GM23338 (cell line): ENCODE data around the gene GAK. TPM values are rescaled to one million over a fixed set of nuclear protein-coding genes. Genes with fewer than 3 reads are reported as not detected.

Experiments
- ATAC-seq: fragments of 200-7000 bp; cut with Tn5 transposase; 3 replicates; pipeline ENCODE4 v1.9.1; 2020
- DNase-seq: peaks from one replicate; pipeline ENCODE4 v3.0.0-alpha.2; 2015; ENCODE audit warnings: low spot score
- H2AFZ ChIP-seq: fragments of 200-600 bp; sonication (generic); 2 replicates; pipeline ENCODE4 v1.8.0; 2016; ENCODE audit warnings: antibody characterized with exemption, mild to moderate bottlenecking, moderate library complexity
- H3F3A ChIP-seq: fragments of 200-600 bp; sonication (generic); replicated peaks from 2 replicates; pipeline ENCODE4 v1.8.0; 2017; ENCODE audit warnings: antibody characterized with exemption, mixed run types, low read depth
- H3K27ac ChIP-seq: fragments of 200-600 bp; sonication (generic); 2 replicates; pipeline ENCODE4 v1.6.1; 2016; ENCODE audit warnings: low read depth
- H3K27me3 ChIP-seq: fragments of 200-600 bp; sonication (generic); 2 replicates; pipeline ENCODE4 v1.8.0; 2016; ENCODE audit warnings: mild to moderate bottlenecking, mixed run types, moderate library complexity; ENCODE audit not compliant: insufficient read depth
- H3K36me3 ChIP-seq: fragments of 200-600 bp; sonication (generic); 2 replicates; pipeline ENCODE4 v1.8.0; 2016; ENCODE audit warnings: mild to moderate bottlenecking; ENCODE audit not compliant: insufficient read depth
- H3K4me1 ChIP-seq: fragments of 200-600 bp; sonication (generic); 2 replicates; pipeline ENCODE4 v1.8.0; 2016; ENCODE audit warnings: mild to moderate bottlenecking, moderate library complexity; ENCODE audit not compliant: insufficient read depth
- H3K4me2 ChIP-seq: fragments of 200-600 bp; sonication (generic); 2 replicates; pipeline ENCODE4 v1.7.1; 2017; ENCODE audit warnings: mixed run types
- H3K4me3 ChIP-seq: fragments of 200-600 bp; sonication (generic); 2 replicates; pipeline ENCODE4 v1.6.1; 2016; ENCODE audit warnings: mixed run types
- H3K79me2 ChIP-seq: fragments of 200-600 bp; sonication (generic); replicated peaks from 2 replicates; pipeline ENCODE4 v1.8.0; 2017; ENCODE audit warnings: mild to moderate bottlenecking; ENCODE audit not compliant: insufficient read depth
- H3K9me2 ChIP-seq: fragments of 200-600 bp; sonication (generic); 2 replicates; pipeline ENCODE4 v1.8.0; 2017; ENCODE audit not compliant: insufficient read depth
- H4K20me1 ChIP-seq: fragments of 200-600 bp; sonication (generic); replicated peaks from 2 replicates; pipeline ENCODE4 v1.8.0; 2017; ENCODE audit warnings: mild to moderate bottlenecking; ENCODE audit not compliant: insufficient read depth
- H3K27ac Mint-ChIP-seq: 2 replicates; pipeline ENCODE4 v1.8.0; 2020; ENCODE audit warnings: inconsistent platforms, mild to moderate bottlenecking, moderate library complexity, mixed read lengths
- H3K27me3 Mint-ChIP-seq: 3 replicates; pipeline ENCODE4 v1.8.0; 2022; ENCODE audit warnings: low read depth, mild to moderate bottlenecking, moderate library complexity, mixed read lengths, inconsistent platforms; ENCODE audit not compliant: insufficient read depth, poor library complexity
- H3K36me3 Mint-ChIP-seq: 3 replicates; pipeline ENCODE4 v1.8.0; 2021; ENCODE audit warnings: low read depth, mild to moderate bottlenecking, inconsistent platforms, moderate library complexity, mixed read lengths
- H3K4me1 Mint-ChIP-seq: 3 replicates; pipeline ENCODE4 v1.8.0; 2020; ENCODE audit warnings: mild to moderate bottlenecking, inconsistent platforms, mixed read lengths
- H3K4me3 Mint-ChIP-seq: 3 replicates; pipeline ENCODE4 v1.8.0; 2021; ENCODE audit warnings: moderate library complexity, mild to moderate bottlenecking, inconsistent platforms, mixed read lengths
- H3K9me3 Mint-ChIP-seq: 3 replicates; pipeline ENCODE4 v1.8.0; 2020; ENCODE audit warnings: moderate library complexity, mild to moderate bottlenecking, inconsistent platforms, mixed read lengths
- CREB1 ChIP-seq: fragments of 250-450 bp; sonication (Bioruptor Pico); IDR thresholded peaks from 2 replicates; pipeline ENCODE4 v1.5.0; 2020; ENCODE audit warnings: low read depth, mild to moderate bottlenecking, moderate library complexity
- EZH2phosphoT487 ChIP-seq: fragments of 200-600 bp; sonication (generic); IDR thresholded peaks from one replicate; pipeline ENCODE4 v1.8.1; 2018; ENCODE audit warnings: antibody characterized with exemption; ENCODE audit not compliant: unreplicated experiment
- JUNB ChIP-seq: IDR thresholded peaks from one replicate; pipeline ENCODE4 v1.6.1; 2016; ENCODE audit warnings: antibody characterized with exemption; ENCODE audit not compliant: unreplicated experiment
- NANOG ChIP-seq: IDR thresholded peaks from 2 replicates; pipeline ENCODE4 v1.6.1; 2016; ENCODE audit warnings: antibody characterized with exemption, borderline replicate concordance
- POLR2AphosphoS5 ChIP-seq: IDR thresholded peaks from 2 replicates; pipeline ENCODE4 v1.6.1; 2016; ENCODE audit warnings: antibody characterized with exemption, low read depth
- ZNF114 ChIP-seq: fragments of 250-450 bp; sonication (Bioruptor Pico); IDR thresholded peaks from 2 replicates; pipeline ENCODE4 v1.5.0; 2020; ENCODE audit warnings: mild to moderate bottlenecking, moderate library complexity
- ZNF331 ChIP-seq: fragments of 250-450 bp; sonication (Bioruptor Pico); IDR thresholded peaks from 2 replicates; pipeline ENCODE4 v1.5.0; 2020; ENCODE audit warnings: low read depth, mild to moderate bottlenecking, moderate library complexity
- polyA plus RNA-seq: library from polyadenylated mRNA; unstranded; fragments of >200 nt; fragmentation: Nextera tagmentation; extraction: Ambion mirVana; gene quantifications from 2 replicates; pipeline ENCODE4 v1.2.1, GENCODE V29; 2016
- total RNA-seq: library from RNA; depleted of rRNA; stranded (reverse); fragments of >200 nt; shearing (Covaris generic); gene quantifications from 2 replicates; pipeline ENCODE4 v1.2.3, GENCODE V29; 2014
- TF ChIP-seq, protein P1 (sequence below): fragments of 250-450 bp; sonication (Bioruptor Pico); IDR thresholded peaks from 2 replicates; pipeline ENCODE4 v1.5.0; 2020; ENCODE audit warnings: mild to moderate bottlenecking, moderate library complexity
- TF ChIP-seq, protein P2 (sequence below): IDR thresholded peaks from one replicate; pipeline ENCODE4 v1.6.1; 2018; ENCODE audit warnings: antibody characterized with exemption; ENCODE audit not compliant: unreplicated experiment

GAK gene
- total and polyA plus RNA-seq, 2 experiments from 2014 or later: 48.5 to 124 TPM

GRCh38 chr4:870951-871350, 61.2 kb downstream of the GAK start:
- Histone ChIP-seq H3K27me3 (no peaks in the 10 kb centered on the region), H2AFZ (no peak overlapping the region), H3K4me2 (no peak overlapping the region), H3K9me2 (no peaks in the 10 kb centered on the region), H3K4me3 (no peak overlapping the region), H3K36me3 (no peaks in the 10 kb centered on the region), H4K20me1 (no peaks in the 10 kb centered on the region), H3K27ac (no peak overlapping the region), H3K79me2 (no peaks in the 10 kb centered on the region), H3K4me1 (no peaks in the 10 kb centered on the region), H3F3A (peaks cover 18% of the 10 kb centered on the region)
- Mint-ChIP-seq H3K4me1 (no peaks in the 10 kb centered on the region; the same call in 2 of the 3 replicates), H3K36me3 (peaks cover 37% of the 10 kb centered on the region), H3K27me3 (peaks cover 6% of the 10 kb centered on the region), H3K27ac (no peak overlapping the region), H3K4me3 (no peak overlapping the region), H3K9me3 (0 out of 3 replicates have a peak, but pooled peaks cover 4% of the 10 kb centered on the region)
- TF ChIP-seq JUNB: no peak
- TF ChIP-seq CREB1 (CRISPR knock-in tag): no peak
- DNase-seq (no peak), ATAC-seq (no peak)

DNA sequence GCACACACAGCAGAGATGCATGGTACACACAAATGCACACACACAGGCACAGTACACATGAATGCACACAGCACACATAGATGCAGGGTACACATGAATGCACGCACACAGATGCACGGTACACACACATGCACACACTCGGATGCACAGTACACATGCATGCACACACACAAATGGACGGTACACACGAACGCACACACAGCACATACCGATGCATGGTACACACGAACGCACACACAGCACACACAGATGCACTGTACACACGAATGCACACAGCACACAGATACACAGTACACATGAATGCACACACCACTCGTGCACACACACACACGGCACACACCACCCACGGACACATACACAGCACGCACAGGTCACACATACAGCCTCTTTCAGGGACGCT, 62.3 kb downstream of the GAK start:
- peaks cover 18% of the 10 kb centered on the region for H3F3A ChIP-seq
- H3K4me1 Mint-ChIP-seq: no peaks in the 10 kb centered on the region; the same call in 2 of the 3 replicates
- no peak overlapping the region for H3K4me2 ChIP-seq
- peaks cover 6% of the 10 kb centered on the region for H3K27me3 Mint-ChIP-seq
- H3K9me2 ChIP-seq: no peaks in the 10 kb centered on the region
- peaks cover 32% of the 10 kb centered on the region for H3K36me3 Mint-ChIP-seq
- H3K27me3 ChIP-seq: no peaks in the 10 kb centered on the region
- TF ChIP-seq, protein P1, sequence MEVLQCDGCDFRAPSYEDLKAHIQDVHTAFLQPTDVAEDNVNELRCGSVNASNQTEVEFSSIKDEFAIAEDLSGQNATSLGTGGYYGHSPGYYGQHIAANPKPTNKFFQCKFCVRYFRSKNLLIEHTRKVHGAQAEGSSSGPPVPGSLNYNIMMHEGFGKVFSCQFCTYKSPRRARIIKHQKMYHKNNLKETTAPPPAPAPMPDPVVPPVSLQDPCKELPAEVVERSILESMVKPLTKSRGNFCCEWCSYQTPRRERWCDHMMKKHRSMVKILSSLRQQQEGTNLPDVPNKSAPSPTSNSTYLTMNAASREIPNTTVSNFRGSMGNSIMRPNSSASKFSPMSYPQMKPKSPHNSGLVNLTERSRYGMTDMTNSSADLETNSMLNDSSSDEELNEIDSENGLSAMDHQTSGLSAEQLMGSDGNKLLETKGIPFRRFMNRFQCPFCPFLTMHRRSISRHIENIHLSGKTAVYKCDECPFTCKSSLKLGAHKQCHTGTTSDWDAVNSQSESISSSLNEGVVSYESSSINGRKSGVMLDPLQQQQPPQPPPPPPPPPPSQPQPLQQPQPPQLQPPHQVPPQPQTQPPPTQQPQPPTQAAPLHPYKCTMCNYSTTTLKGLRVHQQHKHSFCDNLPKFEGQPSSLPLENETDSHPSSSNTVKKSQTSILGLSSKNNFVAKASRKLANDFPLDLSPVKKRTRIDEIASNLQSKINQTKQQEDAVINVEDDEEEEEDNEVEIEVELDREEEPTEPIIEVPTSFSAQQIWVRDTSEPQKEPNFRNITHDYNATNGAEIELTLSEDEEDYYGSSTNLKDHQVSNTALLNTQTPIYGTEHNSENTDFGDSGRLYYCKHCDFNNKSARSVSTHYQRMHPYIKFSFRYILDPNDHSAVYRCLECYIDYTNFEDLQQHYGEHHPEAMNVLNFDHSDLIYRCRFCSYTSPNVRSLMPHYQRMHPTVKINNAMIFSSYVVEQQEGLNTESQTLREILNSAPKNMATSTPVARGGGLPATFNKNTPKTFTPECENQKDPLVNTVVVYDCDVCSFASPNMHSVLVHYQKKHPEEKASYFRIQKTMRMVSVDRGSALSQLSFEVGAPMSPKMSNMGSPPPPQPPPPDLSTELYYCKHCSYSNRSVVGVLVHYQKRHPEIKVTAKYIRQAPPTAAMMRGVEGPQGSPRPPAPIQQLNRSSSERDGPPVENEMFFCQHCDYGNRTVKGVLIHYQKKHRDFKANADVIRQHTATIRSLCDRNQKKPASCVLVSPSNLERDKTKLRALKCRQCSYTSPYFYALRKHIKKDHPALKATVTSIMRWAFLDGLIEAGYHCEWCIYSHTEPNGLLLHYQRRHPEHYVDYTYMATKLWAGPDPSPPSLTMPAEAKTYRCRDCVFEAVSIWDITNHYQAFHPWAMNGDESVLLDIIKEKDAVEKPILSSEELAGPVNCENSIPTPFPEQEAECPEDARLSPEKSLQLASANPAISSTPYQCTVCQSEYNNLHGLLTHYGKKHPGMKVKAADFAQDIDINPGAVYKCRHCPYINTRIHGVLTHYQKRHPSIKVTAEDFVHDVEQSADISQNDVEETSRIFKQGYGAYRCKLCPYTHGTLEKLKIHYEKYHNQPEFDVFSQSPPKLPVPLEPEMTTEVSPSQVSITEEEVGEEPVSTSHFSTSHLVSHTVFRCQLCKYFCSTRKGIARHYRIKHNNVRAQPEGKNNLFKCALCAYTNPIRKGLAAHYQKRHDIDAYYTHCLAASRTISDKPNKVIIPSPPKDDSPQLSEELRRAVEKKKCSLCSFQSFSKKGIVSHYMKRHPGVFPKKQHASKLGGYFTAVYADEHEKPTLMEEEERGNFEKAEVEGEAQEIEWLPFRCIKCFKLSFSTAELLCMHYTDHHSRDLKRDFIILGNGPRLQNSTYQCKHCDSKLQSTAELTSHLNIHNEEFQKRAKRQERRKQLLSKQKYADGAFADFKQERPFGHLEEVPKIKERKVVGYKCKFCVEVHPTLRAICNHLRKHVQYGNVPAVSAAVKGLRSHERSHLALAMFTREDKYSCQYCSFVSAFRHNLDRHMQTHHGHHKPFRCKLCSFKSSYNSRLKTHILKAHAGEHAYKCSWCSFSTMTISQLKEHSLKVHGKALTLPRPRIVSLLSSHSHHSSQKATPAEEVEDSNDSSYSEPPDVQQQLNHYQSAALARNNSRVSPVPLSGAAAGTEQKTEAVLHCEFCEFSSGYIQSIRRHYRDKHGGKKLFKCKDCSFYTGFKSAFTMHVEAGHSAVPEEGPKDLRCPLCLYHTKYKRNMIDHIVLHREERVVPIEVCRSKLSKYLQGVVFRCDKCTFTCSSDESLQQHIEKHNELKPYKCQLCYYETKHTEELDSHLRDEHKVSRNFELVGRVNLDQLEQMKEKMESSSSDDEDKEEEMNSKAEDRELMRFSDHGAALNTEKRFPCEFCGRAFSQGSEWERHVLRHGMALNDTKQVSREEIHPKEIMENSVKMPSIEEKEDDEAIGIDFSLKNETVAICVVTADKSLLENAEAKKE: no peak
- TF ChIP-seq CREB1 (CRISPR knock-in tag) (no peak), ZNF331 (CRISPR knock-in tag) (no peak), EZH2phosphoT487 (no peak), ZNF114 (CRISPR knock-in tag) (no peak), NANOG (no peak), POLR2AphosphoS5 (no peak)
- TF ChIP-seq, protein P2, sequence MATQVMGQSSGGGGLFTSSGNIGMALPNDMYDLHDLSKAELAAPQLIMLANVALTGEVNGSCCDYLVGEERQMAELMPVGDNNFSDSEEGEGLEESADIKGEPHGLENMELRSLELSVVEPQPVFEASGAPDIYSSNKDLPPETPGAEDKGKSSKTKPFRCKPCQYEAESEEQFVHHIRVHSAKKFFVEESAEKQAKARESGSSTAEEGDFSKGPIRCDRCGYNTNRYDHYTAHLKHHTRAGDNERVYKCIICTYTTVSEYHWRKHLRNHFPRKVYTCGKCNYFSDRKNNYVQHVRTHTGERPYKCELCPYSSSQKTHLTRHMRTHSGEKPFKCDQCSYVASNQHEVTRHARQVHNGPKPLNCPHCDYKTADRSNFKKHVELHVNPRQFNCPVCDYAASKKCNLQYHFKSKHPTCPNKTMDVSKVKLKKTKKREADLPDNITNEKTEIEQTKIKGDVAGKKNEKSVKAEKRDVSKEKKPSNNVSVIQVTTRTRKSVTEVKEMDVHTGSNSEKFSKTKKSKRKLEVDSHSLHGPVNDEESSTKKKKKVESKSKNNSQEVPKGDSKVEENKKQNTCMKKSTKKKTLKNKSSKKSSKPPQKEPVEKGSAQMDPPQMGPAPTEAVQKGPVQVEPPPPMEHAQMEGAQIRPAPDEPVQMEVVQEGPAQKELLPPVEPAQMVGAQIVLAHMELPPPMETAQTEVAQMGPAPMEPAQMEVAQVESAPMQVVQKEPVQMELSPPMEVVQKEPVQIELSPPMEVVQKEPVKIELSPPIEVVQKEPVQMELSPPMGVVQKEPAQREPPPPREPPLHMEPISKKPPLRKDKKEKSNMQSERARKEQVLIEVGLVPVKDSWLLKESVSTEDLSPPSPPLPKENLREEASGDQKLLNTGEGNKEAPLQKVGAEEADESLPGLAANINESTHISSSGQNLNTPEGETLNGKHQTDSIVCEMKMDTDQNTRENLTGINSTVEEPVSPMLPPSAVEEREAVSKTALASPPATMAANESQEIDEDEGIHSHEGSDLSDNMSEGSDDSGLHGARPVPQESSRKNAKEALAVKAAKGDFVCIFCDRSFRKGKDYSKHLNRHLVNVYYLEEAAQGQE: no peak
- no peaks in the 10 kb centered on the region for H4K20me1 ChIP-seq
- H3K9me3 Mint-ChIP-seq: 0 out of 3 replicates have a peak, but pooled peaks cover 4% of the 10 kb centered on the region
- H3K4me1 ChIP-seq: no peaks in the 10 kb centered on the region
- H3K27ac ChIP-seq: no peak overlapping the region
- no peaks in the 10 kb centered on the region for H3K79me2 ChIP-seq
- no peak overlapping the region for H3K4me3 Mint-ChIP-seq
- DNase-seq (no peak), ATAC-seq (no peak)
- no peak overlapping the region for H3K27ac Mint-ChIP-seq
- no peaks in the 10 kb centered on the region for H3K36me3 ChIP-seq
- H2AFZ ChIP-seq: no peak overlapping the region
- H3K4me3 ChIP-seq: no peak overlapping the region
